HFF-Myc (cell line): Measurements from ENCODE around the gene GADD45A.

Source experiments
- DNase-seq: peaks from one replicate; pipeline ENCODE4 v3.0.0-alpha.2; 2011; ENCODE audit warnings: low read depth; ENCODE audit errors: extremely low read depth
- H3K4me3 ChIP-seq: replicated peaks from 2 replicates; pipeline ENCODE4 v1.5.1; 2011; ENCODE audit warnings: low read depth, mild to moderate bottlenecking, control low read depth, low read length
- TF ChIP-seq, protein P1 (sequence below): IDR thresholded peaks from 2 replicates; pipeline ENCODE4 v1.5.1; 2012; ENCODE audit warnings: mild to moderate bottlenecking, low read depth, low read length, control low read depth; ENCODE audit errors: missing control alignments

The GADD45A gene

DNA sequence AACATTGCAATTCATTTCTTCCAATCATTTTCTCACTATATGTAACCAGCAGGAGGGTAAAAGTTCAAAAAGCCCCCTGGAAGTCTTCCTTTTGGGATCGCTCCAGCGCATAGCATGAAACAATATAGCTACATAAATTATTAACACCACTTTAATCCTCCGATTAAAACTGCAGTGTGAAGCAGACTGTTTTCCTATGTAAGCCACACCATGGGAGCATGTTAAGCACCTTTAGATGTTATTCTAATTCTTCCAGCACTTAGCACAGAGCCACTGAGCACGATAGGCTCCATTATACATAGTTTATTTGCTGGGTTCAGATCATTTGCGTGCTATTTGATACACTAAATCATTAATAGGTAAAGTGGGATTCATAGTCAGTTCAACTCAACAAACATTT is 18.4 kb upstream of the GADD45A start:
- DNase-seq = no peak
- no peak overlapping the region for H3K4me3 ChIP-seq
- TF ChIP-seq, protein P1, sequence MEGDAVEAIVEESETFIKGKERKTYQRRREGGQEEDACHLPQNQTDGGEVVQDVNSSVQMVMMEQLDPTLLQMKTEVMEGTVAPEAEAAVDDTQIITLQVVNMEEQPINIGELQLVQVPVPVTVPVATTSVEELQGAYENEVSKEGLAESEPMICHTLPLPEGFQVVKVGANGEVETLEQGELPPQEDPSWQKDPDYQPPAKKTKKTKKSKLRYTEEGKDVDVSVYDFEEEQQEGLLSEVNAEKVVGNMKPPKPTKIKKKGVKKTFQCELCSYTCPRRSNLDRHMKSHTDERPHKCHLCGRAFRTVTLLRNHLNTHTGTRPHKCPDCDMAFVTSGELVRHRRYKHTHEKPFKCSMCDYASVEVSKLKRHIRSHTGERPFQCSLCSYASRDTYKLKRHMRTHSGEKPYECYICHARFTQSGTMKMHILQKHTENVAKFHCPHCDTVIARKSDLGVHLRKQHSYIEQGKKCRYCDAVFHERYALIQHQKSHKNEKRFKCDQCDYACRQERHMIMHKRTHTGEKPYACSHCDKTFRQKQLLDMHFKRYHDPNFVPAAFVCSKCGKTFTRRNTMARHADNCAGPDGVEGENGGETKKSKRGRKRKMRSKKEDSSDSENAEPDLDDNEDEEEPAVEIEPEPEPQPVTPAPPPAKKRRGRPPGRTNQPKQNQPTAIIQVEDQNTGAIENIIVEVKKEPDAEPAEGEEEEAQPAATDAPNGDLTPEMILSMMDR = no peak

GRCh38 chr1:67668660-67669059 is 16.3 kb upstream of the GADD45A start:
- TF ChIP-seq, protein P1 = no peak
- no peak for DNase-seq
- H3K4me3 ChIP-seq = no peak overlapping the region

DNA sequence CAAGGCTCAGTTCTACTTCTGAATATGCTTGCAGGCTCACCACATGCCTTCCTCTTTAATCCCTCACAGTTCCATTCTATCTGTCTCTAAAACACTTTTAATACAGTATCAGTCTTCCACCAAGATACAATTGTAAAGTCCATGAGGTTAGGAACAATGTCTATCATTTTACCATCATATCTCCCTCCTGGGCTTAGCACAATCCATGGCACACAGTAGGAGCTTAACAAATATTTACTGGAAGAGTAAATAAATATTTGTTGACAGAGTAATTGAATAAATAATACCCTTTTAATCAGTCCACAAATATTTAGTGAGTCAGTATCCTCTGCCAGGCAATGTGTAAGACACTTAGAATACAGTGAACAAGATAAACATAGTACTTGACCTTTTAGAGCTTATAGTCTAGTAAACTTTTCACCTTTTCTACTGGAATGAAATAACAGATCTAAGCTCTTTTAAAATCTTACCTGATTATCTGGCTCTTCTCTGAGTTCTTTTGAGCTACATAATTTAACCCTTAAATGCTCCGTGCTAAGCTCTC is 12.7 kb upstream of the GADD45A start:
- TF ChIP-seq, protein P1 = no peak
- no peak for DNase-seq
- H3K4me3 ChIP-seq = no peak overlapping the region

DNA sequence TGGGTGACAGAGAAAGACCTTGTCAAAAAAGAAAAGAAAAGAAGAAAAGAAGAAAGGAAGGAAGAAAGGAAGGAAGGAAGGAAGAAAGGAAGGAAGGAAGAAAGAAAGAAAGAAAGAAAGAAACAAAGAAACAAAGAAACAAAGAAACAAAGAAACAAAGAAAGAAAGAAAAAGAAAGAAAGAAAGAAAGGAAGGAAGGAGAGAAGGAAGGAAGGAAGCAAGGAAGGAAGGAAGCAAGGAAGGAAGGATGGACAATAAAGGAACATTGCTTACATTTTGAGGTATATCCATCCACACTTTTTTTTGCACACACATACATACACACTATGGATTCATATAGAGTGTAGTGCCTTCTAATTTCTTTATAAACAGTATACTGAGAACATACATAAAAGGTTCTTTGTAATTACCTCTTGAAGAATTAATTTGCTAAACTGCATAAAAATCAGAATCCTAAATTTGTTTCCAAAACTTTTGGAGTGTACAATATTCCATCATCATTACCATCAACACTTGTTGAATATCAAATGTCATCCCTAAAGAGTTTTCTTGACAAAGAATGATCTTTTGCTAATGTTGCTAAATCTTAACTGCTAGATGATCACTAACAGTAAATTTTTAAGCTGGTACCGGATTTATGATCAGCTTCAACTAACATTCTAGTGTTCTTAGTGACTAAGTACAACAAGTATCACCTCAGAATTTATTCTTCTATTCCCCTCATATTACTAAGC is 11.4 kb upstream of the GADD45A start:
- H3K4me3 ChIP-seq = no peak overlapping the region
- TF ChIP-seq, protein P1 = no peak
- DNase-seq = no peak

DNA sequence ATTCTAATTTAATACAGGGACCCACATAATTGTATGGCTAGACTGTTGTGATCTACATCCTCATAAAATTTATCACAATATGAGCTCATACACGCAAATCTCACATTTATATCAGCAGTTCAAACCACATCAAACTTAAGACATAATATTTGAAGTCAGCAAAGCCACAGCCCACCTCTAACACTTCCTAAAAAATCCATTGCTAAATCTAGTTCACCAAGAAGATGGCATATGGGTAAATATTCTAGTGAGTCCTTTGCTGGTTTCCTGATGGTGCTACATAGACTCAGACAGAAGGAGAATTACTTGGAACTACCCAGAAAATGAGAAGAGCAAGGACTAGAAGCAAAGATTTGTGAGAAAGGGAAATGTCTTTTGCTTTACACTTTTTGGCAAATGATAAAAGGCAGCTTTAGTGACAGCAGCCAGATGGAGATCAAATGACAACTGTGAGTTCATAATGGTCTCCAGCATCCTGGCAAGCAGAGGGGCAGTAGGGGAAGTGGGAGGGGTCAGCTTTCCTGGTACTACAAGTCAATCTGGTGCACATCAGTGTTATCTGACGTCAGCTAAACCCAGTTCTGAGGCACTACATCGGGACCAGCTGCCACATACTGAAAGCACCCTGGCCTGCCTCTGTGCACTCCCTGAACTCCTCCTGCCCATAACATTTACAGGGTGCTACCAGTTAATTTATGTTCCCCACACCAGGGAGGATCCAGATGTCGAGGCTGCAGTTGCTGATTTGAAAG is 10.6 kb upstream of the GADD45A start:
- TF ChIP-seq, protein P1 = no peak
- H3K4me3 ChIP-seq = no peak overlapping the region
- peak; percentile 93 for DNase-seq

GRCh38 chr1:67675800-67676199 is 9.2 kb upstream of the GADD45A start:
- TF ChIP-seq, protein P1 = no peak
- H3K4me3 ChIP-seq = no peak overlapping the region
- peak; percentile 86 for DNase-seq
